HG03135 (cell line): ENCODE data around the gene NDE1.
"Not testable (repeated sequence)": the region's sequence is repeated elsewhere in the genome, so short reads cannot be mapped to it uniquely, and the experiment has no call there.

ENCODE experiments used
- ATAC-seq: cut with Tn5 transposase; IDR thresholded peaks from one replicate; pipeline ENCODE4 v1.9.1; 2021; ENCODE audit warnings: mild to moderate bottlenecking, moderate library complexity; ENCODE audit not compliant: unreplicated experiment

The NDE1 gene

GRCh38 chr16:15649727-15650018 lies 372 bp upstream of the NDE1 start:
- ATAC-seq: no peak

GRCh38 chr16:15650698-15651171 lies 690 bp downstream of the NDE1 start:
- peak; percentile 32 for ATAC-seq

DNA sequence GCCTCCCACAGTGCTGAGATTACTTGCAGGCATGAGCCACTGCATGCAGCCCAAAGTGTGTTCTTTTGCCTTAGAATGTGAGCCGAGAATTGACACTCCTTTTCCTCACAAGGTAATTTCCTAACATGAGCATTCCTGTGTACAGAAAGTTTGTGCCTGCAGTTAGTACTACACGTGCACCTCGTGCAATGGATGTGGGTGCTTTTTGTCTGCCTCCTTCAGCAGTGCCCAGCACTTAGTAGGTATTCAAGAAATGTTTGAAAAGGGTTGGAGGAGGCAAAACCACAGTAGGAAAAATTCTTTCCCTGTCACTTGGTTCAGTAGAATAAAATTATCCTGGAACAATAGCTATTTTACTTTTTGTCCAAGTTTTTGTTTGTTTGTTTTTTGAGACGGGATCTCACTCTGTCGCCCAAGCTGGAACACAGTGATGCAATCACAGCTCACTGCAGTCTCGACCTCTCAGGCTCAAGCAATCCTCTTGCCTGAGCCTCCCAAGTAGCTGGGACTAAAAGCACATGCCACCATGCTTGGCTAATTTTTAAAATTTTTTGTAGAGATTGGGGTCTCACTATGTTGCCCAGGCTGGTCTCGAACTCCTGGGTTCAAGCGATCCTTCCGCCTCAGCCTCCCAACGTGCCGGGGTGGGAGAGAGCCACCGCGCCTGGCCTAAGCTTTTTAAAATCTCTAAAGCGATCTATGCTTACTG lies 2.4 kb downstream of the NDE1 start:
- ATAC-seq: no peak

- no peak for ATAC-seq
Measured at GRCh38 chr16:15653227-15653626, 3.2 kb downstream of the NDE1 start.

DNA sequence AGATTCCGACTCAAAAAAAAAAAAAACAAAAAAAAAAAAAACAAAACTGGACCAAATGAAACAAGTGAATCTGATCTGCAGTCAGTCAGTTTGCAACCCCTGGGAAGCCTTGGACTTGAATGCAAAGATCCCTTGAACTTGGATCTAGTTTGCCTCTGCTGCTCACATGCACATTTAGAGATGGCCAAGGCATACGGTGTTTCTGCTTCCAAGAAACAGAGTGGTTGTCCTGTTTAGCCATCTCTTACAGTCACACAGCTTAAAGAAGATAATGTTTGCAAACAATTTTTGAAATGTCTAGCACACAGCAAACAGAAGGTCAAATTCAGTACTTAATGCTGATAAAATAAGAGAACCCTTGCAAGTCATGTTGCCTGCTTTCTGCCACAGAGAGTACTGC lies 4.5 kb downstream of the NDE1 start:
- ATAC-seq: no peak

DNA sequence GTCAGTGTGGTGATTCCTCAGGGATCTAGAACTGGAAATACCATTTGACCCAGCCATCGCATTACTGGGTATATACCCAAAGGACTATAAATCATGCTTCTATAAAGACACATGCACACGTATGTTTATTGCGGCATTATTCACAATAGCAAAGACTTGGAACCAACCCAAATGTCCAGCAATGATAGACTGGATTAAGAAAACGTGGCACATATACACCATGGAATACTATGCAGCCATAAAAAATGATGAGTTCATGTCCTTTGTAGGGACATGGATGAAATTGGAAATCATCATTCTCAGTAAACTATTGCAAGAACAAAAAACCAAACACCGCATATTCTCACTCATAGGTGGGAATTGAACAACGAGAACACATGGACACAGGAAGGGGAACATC lies 5.5 kb downstream of the NDE1 start:
- not testable (repeated sequence) for ATAC-seq

GRCh38 chr16:15658149-15658548 lies 8.1 kb downstream of the NDE1 start:
- ATAC-seq: no peak

DNA sequence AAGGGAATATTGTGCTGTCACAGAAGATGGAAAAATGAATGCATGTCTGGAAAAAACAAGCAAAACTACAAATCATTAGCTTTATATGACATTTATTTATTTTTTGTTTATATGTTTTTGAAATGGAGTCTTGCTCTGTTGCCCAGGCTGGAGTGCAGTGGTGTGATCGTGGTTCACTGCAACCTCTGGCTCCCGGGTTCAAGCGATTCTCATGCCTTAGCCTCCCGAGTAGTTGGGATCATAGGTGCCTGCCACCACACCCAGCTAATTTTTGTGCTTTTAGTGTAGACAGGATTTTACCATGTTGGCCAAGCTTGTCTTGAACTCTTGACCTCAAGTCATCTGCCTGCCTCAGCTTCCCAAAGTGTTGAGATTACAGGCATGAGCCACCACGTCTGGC lies 8.5 kb downstream of the NDE1 start:
- ATAC-seq: no peak

- ATAC-seq: no peak
Measured at GRCh38 chr16:15660203-15660601, 10.2 kb downstream of the NDE1 start.

DNA sequence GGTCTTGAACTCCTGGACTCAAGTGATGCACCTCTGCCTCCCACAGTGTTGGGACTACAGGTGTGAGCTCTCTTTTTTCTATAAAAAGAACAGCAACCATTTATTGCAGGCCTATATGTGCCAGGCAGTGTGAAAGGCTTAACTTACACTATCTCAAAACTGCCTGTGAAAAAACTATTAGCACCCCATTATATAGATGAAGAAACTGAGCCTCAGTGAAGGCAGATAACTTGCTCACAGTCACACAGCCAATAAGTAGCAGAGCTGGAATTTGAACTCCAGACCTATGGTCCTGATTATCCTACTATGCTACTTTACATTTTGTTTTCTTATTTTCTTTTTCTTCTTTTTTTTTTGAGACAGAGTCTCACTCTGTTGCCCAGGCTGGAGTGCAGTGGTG lies 15.1 kb downstream of the NDE1 start:
- no peak for ATAC-seq

DNA sequence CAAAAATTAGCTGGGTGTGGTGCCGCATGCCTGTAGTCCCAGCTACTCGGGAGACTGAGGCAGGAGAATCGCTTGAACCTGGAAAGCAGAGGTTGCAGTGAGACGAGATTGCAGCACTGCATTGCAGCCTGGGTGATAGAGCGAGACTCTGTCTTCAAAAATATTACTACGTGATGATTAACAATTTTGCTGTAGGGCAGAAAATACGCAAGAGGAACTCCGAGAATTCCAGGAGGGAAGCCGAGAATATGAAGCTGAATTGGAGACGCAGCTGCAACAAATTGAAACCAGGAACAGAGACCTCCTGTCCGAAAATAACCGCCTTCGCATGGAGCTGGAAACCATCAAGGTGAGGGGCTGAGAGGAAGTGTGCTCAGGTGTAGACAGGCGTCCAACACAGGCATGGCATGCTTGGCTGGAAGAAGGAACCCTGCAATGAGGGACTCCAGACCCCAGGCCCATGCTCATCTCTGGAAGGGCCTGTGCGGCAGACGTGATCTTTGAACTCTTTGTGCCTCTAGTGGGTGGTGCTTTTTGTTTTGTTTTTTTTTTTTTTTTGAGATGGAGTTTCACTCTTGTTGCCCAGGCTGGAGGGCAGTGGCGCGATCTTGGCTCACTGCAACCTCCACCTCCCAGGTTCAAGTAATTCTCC lies 17.2 kb downstream of the NDE1 start:
- no peak for ATAC-seq

DNA sequence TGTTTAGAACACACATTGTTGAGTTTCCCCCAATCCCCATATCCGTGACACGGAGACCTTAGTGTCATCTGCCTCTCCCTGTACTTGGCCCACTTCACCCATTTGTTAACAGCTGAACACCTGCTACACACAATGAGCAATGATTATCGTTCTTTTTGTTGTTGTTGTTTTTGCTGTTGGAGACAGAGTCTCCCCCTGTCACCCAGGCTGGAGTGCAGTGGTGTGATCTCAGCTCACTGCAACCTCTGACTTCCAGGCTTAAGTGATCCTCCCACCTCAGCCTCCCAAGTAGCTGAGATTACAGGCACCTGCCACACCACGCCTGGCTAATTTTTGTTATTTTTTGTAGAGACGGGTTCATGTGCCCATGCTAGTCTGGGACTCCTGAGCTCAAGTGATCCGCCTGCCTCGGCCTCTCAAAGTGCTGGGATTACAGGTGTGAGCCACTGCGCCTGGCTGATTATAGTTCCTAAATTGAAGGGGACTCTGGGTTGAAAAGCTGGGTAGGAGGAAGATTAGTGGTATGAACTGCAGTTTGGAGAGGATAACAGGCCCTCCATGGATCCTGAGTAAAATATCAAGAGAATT lies 21.6 kb downstream of the NDE1 start:
- no peak for ATAC-seq

DNA sequence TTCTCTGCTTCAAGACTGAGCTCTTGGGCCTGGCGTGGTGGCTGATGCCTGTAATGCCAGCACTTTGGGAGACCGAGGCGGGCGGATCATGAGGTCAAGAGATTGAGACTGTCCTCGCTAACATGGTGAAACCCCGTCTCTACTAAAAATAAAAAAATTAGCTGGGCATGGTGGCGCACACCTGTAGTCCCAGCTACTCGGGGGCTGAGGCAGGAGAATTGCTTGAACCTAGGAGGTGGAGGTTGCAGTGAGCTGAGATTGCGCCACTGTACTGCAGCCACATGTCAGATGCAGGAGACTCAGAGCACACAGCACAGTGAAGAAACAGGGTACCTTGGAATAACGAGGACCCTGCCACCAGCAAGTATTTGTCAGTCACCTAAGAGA lies 22.1 kb downstream of the NDE1 start:
- ATAC-seq: not testable (repeated sequence)

DNA sequence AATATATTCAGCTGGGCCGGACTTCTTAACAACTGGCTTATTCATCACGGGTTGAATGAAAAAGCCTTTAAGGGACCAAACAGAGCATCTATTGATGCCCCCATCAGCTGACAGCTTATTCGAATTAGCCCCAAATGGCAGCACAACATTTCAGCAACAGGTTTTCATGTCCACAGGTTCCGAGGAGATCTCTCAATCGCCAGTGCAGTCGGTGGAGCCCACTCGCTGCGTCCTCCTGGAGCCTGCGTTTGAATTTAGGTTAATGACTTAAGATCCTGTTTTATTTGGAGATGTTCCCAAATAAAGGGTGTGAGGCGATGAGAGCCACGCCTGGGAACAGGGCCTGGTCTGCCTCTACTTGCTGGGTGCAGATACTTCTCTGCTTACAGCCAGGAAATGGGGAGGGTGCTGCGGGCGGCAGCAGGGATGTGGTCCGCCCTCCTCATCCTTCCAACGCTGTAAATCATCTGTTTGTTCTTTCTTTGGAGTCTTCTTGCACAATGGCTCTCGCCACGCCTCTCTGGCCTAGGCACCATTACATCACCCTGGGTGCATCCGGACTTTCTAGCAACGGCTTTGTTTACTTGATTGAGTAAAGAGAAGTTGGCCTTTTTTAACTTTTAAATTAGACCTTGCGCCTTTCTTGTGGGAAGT lies 22.6 kb downstream of the NDE1 start:
- ATAC-seq: no peak

DNA sequence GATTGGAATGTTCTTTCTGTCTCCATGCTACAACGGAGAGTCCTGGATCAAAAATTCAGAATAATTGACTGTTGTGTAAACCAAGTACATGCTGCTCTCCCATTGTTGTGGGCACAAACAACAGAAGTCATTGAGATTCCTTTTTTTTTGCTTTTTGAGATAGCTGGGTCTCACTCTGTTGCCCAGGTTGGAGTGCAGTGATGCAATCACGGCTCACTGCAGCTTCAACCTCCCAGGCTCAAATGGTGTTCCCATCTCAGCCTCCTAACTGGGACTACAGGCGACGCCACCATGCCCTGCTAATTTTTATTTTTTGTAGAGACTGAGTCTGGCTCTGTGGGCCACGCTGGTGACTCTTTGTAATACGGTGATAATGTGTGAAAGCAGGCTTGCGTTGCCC lies 24.5 kb downstream of the NDE1 start:
- ATAC-seq: no peak

DNA sequence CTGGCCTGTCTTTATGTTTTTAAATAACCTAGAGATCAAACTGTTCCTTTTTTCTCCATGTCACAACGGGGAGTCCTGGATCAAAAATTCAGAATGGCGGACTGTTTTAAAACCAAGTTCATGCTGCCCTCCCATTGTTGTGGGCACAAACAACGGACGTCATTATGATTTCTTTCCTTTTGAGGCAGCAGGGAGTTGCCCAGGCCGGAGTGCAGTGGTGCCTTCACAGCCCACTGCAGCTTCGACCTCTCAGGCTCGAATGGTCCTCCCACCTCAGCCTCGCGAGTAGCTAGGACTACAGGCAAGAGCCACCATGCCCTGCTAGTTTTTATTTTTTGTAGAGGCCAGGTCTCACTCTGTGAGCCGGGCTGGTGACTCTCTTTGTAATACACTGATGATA lies 26.5 kb downstream of the NDE1 start:
- ATAC-seq: no peak

DNA sequence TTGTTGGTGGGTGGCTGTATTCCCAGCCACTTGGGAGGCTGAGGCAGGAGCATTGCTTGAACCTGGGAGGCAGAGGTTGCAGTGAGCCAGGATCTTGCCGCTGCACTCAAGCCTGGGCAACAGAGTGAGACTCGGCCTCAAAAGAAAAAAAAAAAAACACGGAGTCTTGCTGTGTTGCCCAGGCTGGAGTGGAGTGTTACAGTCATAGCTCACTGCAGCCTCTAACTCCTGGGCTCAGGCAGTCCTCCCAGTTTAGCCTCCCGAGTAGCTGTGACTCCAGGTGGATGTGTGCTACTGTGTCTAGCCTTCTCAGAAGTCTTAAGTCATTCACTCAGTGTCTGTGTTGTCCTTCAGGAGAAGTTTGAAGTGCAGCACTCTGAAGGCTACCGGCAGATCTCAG lies 27.4 kb downstream of the NDE1 start:
- ATAC-seq: no peak

- no peak for ATAC-seq
Measured at GRCh38 chr16:15682105-15682570, 32.1 kb downstream of the NDE1 start.

DNA sequence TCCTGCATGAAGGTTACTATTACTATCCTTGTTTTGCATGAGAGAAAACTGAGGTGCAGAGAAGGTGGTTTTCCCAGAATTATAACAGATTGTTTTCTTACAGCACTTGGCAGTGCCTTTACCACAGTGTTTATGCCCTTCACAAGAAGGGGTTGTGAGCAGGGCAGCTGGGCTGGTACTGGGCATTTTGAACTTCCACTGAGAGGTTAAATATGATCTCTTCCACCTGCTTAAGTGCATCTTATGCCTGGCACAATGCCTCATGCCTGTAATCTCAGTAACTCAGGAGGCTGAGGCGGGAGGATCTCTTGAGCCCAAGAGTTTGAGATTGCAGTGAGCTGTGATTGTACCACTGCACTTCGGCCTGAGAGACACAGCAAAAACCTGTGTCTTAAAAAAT lies 36.2 kb downstream of the NDE1 start:
- ATAC-seq: no peak

DNA sequence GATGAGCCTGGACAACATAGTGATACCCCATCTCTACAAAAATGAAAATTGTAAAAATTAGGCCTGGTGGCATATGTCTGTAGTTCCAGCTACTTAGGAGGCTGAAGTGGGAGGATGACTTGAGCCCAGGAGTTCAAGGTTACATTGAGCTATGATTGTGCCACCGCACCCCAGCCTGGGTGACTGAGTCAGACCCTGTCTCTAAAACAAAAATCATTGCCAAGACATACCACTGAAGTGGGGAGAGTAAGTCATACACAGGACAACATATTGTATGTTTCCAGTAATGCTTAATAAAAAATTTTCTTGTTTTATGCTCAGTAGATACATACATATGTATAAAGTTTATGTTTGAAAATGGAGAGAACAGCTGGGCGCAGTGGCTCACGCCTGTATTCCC lies 39.2 kb downstream of the NDE1 start:
- no peak for ATAC-seq

DNA sequence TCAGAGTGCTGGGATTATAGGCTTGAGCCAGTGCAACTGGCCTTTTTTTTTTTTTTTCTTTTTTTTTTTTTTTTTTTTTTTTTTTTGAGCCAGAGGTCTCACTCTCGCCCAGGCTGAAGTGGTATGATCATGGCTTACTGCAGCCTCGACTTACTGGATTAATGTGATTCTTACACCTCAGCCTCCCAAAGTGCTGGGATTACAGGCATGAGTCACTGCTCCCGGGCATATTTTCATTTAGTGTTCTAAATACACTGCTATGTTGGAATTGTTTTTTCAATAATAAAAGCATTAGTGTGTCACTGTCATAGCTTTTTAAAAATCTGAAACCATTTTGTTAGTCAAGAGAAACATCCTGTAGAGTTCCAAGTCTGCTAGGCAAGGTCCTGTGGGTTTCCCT lies 40.3 kb downstream of the NDE1 start:
- no peak for ATAC-seq

DNA sequence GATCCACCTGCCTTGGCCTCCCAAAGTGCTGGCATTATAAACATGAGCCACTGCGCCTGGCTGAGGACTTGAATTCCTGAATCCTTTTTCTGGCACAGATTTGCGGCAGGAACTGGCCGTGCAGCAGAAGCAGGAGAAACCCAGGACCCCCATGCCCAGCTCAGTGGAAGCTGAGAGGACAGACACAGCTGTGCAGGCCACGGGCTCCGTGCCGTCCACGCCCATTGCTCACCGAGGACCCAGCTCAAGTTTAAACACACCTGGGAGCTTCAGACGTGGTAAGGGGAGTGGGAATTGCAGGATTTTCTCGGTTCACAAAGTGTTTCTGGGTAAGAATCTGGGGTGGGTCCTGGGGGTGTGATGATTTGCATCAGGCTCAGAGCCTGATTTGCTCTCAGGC lies 41.0 kb downstream of the NDE1 start:
- no peak for ATAC-seq
